Upper lobe of left lung (tissue), 4 donors: ENCODE results near the gene CHKA.
A peak's percentile ranks its signal among the peaks of the same experiment; 100 is the strongest.

Experiments used
- POLR2A ChIP-seq, 4 donors: fragments of 450-650 bp; IDR thresholded peaks; one replicate each; pipeline ENCODE4 v1.5.1; 2016 to 2017; ENCODE audit warnings: antibody characterized with exemption in 4 of 4, mild to moderate bottlenecking in 2 of 4
- POLR2AphosphoS5 ChIP-seq, 2 donors: sonication (generic); formaldehyde crosslinking; IDR thresholded peaks; one replicate each; pipeline ENCODE4 v1.5.1; 2017; ENCODE audit warnings: antibody characterized with exemption in 2 of 2
- TF ChIP-seq, protein P1 (sequence below), 6 experiments: fragments of 450-650 bp in 4 of 6; fragments of 200-600 bp in 2 of 6; sonication (generic) in 2 of 6; IDR thresholded peaks; one replicate each; pipeline ENCODE4 v1.5.1; 2016 to 2019; ENCODE audit warnings: antibody characterized with exemption in 6 of 6

DNA sequence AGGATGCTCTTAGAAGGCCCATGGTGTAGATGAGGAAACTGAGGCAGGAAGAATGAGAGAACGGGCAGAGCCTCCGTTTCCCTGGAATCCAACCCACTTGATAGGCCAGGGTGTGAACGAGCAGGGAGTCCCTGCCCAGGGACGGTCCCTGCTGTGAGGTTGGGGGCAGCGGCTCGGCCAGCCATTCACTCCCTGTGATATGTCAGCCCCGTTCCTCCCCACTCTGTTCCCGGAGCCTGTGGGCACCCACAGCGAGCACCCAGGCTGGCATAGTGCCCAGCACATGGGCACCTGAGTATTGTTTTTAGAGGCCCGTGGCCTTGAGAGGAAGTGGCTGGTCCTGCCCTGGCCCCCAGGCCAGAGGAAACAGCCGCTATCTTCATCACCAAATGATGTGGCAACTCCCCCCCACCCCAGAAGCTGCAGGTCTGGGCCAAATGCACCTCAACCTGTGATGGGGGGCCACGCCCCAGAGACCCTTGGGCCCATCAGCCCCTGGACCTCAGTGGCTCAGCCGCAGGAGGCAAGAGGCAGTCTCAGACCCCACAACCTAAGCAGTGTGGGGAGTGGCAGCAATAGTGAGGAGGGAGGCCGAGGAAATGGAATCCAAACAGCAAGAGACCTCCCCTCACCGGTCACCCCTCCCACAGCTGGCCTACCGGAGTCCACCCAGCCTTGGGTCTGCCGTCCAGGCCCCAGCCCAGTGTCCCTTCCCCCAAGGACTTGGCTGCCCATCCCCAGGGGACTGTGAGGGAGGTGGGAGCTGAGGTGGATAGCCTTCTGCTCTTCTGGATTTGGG is 108.9 kb downstream of the CHKA start:
- TF ChIP-seq POLR2AphosphoS5 (IDR thresholded peaks at IDR 0.05) (peak in 1 of 2 donors; percentile 8), POLR2A (IDR thresholded peaks at IDR 0.05) (no peak)
- TF ChIP-seq, protein P1, sequence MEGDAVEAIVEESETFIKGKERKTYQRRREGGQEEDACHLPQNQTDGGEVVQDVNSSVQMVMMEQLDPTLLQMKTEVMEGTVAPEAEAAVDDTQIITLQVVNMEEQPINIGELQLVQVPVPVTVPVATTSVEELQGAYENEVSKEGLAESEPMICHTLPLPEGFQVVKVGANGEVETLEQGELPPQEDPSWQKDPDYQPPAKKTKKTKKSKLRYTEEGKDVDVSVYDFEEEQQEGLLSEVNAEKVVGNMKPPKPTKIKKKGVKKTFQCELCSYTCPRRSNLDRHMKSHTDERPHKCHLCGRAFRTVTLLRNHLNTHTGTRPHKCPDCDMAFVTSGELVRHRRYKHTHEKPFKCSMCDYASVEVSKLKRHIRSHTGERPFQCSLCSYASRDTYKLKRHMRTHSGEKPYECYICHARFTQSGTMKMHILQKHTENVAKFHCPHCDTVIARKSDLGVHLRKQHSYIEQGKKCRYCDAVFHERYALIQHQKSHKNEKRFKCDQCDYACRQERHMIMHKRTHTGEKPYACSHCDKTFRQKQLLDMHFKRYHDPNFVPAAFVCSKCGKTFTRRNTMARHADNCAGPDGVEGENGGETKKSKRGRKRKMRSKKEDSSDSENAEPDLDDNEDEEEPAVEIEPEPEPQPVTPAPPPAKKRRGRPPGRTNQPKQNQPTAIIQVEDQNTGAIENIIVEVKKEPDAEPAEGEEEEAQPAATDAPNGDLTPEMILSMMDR (IDR thresholded peaks at IDR 0.05) = no peak
